Measurements from ENCODE around the gene PDZD4. TPM values are rescaled to one million over a fixed set of nuclear protein-coding genes. Genes with fewer than 3 reads are reported as not detected.

PDZD4 gene
- total and polyA plus RNA-seq, 2 experiments from 2014 or later: 30.5 to 230 TPM

DNA sequence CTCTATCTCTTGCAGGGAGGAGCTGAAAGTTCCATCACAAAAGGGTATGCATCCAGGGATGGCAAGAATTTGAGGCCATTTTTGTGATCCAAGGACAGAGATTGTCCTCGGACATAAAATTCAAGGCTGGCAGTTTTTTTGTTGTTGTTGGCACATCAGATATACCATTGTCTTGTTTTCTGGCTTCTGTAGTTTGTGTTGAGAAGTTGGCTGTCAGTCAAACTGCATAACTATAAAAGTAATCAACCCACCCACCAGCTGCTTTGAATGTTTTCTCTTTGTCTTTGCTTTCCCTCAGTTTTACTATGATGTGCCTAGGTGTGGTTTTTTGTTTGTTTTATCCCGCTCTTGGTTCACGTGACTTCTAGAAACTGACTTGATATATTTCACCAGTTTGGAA is 21.6 kb upstream of the PDZD4 start (continued):
- TF ChIP-seq ZNF331 (CRISPR knock-in tag; IDR thresholded peaks at IDR 0.05; ENCODE audit: low read depth) (no peak), EZH2 (IDR thresholded peaks at IDR 0.05; ENCODE audit: low read depth, unreplicated experiment) (no peak), JUNB (IDR thresholded peaks at IDR 0.05; ENCODE audit: unreplicated experiment) (no peak), CREB1 (CRISPR knock-in tag; IDR thresholded peaks at IDR 0.05; ENCODE audit: low read depth) (no peak), ZNF114 (CRISPR knock-in tag; IDR thresholded peaks at IDR 0.05) (no peak)
- TF ChIP-seq, protein P1, sequence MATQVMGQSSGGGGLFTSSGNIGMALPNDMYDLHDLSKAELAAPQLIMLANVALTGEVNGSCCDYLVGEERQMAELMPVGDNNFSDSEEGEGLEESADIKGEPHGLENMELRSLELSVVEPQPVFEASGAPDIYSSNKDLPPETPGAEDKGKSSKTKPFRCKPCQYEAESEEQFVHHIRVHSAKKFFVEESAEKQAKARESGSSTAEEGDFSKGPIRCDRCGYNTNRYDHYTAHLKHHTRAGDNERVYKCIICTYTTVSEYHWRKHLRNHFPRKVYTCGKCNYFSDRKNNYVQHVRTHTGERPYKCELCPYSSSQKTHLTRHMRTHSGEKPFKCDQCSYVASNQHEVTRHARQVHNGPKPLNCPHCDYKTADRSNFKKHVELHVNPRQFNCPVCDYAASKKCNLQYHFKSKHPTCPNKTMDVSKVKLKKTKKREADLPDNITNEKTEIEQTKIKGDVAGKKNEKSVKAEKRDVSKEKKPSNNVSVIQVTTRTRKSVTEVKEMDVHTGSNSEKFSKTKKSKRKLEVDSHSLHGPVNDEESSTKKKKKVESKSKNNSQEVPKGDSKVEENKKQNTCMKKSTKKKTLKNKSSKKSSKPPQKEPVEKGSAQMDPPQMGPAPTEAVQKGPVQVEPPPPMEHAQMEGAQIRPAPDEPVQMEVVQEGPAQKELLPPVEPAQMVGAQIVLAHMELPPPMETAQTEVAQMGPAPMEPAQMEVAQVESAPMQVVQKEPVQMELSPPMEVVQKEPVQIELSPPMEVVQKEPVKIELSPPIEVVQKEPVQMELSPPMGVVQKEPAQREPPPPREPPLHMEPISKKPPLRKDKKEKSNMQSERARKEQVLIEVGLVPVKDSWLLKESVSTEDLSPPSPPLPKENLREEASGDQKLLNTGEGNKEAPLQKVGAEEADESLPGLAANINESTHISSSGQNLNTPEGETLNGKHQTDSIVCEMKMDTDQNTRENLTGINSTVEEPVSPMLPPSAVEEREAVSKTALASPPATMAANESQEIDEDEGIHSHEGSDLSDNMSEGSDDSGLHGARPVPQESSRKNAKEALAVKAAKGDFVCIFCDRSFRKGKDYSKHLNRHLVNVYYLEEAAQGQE (IDR thresholded peaks at IDR 0.05; ENCODE audit: unreplicated experiment): no peak
- TF ChIP-seq, protein P2, sequence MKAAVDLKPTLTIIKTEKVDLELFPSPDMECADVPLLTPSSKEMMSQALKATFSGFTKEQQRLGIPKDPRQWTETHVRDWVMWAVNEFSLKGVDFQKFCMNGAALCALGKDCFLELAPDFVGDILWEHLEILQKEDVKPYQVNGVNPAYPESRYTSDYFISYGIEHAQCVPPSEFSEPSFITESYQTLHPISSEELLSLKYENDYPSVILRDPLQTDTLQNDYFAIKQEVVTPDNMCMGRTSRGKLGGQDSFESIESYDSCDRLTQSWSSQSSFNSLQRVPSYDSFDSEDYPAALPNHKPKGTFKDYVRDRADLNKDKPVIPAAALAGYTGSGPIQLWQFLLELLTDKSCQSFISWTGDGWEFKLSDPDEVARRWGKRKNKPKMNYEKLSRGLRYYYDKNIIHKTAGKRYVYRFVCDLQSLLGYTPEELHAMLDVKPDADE (IDR thresholded peaks at IDR 0.05): no peak

DNA sequence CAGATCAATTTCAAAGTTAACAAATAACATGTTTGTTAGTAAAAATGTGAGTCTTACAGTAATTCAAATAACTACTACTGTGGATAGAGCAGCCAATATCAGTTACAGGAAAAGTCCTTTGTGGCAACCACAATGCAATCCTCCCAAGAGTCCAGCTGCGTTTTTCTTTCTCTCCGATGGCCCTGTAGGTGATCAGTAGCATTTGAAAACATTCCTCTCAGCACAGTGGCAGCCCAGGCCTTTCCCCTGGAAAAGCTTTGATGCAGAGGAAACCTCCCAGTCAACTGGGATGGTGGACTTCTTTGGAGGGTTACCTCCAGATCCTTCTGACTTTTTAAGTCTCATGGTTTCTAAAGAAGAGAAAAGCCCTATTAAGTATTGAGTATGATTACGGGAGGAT is 18.0 kb upstream of the PDZD4 start:
- Mint-ChIP-seq H3K27me3 (ENCODE audit: insufficient read depth, low read depth, poor library complexity) (peaks cover 5% of the 10 kb centered on the region), H3K27ac (peak overlapping the region; percentile 93), H3K4me3 (0 out of 3 replicates have a peak overlapping the region, but pooled peaks have one; percentile 19), H3K4me1 (peaks cover 41% of the 10 kb centered on the region), H3K36me3 (ENCODE audit: low read depth) (no peaks in the 10 kb centered on the region; the same call in 2 of the 3 replicates), H3K9me3 (no peaks in the 10 kb centered on the region; the same call in 2 of the 3 replicates)
- H3K79me2 ChIP-seq (replicated peaks; ENCODE audit: insufficient read depth): no peaks in the 10 kb centered on the region
- DNase-seq (ENCODE audit: low spot score) (peak; percentile 67), ATAC-seq (peak; percentile 84)
- peak overlapping the region; percentile 91 for H3K27ac ChIP-seq (ENCODE audit: low read depth)
- no peaks in the 10 kb centered on the region for H4K20me1 ChIP-seq (replicated peaks; ENCODE audit: insufficient read depth)
- no peaks in the 10 kb centered on the region for H3K27me3 ChIP-seq (ENCODE audit: insufficient read depth)
- no peaks in the 10 kb centered on the region for H3K9me2 ChIP-seq (ENCODE audit: insufficient read depth)
- no peaks in the 10 kb centered on the region for H3K36me3 ChIP-seq (ENCODE audit: insufficient read depth)
- H3F3A ChIP-seq (replicated peaks; ENCODE audit: low read depth): no peaks in the 10 kb centered on the region; the same call in 1 of the 2 replicates
- peaks cover 29% of the 10 kb centered on the region for H3K4me1 ChIP-seq (ENCODE audit: insufficient read depth)
- no peak overlapping the region for H3K4me3 ChIP-seq
- no peak overlapping the region for H2AFZ ChIP-seq
- peak overlapping the region; percentile 21; the same call in 1 of the 2 replicates for H3K4me2 ChIP-seq
- TF ChIP-seq STAT1 (IDR thresholded peaks at IDR 0.05; ENCODE audit: unreplicated experiment): no peak
- TF ChIP-seq, protein P3, sequence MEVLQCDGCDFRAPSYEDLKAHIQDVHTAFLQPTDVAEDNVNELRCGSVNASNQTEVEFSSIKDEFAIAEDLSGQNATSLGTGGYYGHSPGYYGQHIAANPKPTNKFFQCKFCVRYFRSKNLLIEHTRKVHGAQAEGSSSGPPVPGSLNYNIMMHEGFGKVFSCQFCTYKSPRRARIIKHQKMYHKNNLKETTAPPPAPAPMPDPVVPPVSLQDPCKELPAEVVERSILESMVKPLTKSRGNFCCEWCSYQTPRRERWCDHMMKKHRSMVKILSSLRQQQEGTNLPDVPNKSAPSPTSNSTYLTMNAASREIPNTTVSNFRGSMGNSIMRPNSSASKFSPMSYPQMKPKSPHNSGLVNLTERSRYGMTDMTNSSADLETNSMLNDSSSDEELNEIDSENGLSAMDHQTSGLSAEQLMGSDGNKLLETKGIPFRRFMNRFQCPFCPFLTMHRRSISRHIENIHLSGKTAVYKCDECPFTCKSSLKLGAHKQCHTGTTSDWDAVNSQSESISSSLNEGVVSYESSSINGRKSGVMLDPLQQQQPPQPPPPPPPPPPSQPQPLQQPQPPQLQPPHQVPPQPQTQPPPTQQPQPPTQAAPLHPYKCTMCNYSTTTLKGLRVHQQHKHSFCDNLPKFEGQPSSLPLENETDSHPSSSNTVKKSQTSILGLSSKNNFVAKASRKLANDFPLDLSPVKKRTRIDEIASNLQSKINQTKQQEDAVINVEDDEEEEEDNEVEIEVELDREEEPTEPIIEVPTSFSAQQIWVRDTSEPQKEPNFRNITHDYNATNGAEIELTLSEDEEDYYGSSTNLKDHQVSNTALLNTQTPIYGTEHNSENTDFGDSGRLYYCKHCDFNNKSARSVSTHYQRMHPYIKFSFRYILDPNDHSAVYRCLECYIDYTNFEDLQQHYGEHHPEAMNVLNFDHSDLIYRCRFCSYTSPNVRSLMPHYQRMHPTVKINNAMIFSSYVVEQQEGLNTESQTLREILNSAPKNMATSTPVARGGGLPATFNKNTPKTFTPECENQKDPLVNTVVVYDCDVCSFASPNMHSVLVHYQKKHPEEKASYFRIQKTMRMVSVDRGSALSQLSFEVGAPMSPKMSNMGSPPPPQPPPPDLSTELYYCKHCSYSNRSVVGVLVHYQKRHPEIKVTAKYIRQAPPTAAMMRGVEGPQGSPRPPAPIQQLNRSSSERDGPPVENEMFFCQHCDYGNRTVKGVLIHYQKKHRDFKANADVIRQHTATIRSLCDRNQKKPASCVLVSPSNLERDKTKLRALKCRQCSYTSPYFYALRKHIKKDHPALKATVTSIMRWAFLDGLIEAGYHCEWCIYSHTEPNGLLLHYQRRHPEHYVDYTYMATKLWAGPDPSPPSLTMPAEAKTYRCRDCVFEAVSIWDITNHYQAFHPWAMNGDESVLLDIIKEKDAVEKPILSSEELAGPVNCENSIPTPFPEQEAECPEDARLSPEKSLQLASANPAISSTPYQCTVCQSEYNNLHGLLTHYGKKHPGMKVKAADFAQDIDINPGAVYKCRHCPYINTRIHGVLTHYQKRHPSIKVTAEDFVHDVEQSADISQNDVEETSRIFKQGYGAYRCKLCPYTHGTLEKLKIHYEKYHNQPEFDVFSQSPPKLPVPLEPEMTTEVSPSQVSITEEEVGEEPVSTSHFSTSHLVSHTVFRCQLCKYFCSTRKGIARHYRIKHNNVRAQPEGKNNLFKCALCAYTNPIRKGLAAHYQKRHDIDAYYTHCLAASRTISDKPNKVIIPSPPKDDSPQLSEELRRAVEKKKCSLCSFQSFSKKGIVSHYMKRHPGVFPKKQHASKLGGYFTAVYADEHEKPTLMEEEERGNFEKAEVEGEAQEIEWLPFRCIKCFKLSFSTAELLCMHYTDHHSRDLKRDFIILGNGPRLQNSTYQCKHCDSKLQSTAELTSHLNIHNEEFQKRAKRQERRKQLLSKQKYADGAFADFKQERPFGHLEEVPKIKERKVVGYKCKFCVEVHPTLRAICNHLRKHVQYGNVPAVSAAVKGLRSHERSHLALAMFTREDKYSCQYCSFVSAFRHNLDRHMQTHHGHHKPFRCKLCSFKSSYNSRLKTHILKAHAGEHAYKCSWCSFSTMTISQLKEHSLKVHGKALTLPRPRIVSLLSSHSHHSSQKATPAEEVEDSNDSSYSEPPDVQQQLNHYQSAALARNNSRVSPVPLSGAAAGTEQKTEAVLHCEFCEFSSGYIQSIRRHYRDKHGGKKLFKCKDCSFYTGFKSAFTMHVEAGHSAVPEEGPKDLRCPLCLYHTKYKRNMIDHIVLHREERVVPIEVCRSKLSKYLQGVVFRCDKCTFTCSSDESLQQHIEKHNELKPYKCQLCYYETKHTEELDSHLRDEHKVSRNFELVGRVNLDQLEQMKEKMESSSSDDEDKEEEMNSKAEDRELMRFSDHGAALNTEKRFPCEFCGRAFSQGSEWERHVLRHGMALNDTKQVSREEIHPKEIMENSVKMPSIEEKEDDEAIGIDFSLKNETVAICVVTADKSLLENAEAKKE (CRISPR knock-in tag; IDR thresholded peaks at IDR 0.05): peak; percentile 98
- TF ChIP-seq NANOG (IDR thresholded peaks at IDR 0.05; ENCODE audit: borderline replicate concordance): peak; percentile 66

All from GM23338 (cell line).